Kasumi-1 (cell line): ENCODE measurements around the gene NPAS3.

Source experiments
- DNase-seq, 2 experiments: peaks; one replicate each; lab custom pipeline; 2025; lab: John Stamatoyannopoulos, UW

NPAS3 gene

DNA sequence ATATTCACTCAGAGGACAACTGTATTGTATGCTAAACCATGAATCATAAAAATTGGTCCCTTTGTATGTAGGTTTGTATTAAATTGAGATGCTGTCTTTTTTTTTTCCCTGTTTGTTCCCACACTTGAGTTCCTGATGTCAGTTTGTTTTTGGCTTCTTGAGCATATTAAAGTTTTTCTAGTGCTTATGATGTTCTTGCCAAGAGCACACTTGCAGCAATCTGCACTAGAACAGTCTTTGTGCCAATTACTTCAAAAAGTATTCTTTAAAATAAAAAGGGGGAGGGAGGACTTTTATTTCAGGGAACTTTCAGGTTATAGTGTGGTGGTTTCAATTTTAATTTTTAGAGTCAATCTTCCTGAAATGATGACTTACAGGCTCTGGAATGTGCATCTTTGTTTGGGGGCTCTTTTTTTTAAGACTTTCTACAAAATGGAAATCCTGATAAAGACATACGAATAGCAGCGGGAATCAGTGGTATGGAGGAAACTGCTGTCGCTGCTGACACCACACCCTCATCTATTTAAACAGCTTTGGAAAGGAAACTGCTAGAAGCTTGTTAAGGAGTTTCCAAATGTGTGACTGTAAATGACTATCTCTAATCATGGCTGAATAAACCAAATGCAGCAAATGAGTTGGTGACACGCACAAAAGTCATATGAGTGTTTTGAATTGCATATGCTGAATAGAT is 823.6 kb downstream of the NPAS3 start:
- no peak for DNase-seq

DNA sequence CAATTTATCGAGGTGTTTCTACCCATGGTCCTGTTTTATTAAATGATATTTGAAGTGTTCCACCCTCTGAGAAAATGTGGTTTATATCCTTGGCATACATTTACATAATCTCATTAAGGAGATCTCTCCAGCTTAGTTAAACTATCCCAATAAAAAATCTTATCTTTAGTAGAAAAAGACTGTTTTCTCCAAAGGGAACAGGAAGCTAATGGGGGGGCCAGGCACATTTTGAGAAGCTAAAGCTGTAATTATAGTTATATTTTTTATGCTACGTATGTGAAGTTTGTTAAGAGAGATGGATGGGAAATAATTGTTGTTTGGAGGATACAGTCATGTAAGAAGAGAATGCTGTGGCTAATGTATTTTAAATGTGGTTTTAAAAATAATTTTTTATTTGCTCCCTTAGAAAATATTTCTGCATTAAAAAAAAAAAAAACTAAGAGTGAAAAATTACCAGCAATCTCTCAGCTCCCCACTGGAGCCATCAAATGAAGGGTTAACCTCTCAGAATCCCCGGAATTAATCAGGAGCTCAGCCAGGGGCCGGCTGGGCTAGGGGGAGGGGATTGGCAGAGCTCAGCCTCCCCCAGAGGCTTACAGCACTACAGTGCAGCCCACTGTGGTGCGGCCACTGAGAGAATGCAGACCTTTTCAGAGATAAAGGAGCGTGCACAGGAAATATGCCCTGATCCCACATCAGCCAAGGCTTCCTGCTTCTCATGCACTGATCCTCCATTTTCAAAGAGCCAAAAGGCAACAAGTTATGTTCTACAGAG is 826.4 kb downstream of the NPAS3 start:
- DNase-seq = no peak

DNA sequence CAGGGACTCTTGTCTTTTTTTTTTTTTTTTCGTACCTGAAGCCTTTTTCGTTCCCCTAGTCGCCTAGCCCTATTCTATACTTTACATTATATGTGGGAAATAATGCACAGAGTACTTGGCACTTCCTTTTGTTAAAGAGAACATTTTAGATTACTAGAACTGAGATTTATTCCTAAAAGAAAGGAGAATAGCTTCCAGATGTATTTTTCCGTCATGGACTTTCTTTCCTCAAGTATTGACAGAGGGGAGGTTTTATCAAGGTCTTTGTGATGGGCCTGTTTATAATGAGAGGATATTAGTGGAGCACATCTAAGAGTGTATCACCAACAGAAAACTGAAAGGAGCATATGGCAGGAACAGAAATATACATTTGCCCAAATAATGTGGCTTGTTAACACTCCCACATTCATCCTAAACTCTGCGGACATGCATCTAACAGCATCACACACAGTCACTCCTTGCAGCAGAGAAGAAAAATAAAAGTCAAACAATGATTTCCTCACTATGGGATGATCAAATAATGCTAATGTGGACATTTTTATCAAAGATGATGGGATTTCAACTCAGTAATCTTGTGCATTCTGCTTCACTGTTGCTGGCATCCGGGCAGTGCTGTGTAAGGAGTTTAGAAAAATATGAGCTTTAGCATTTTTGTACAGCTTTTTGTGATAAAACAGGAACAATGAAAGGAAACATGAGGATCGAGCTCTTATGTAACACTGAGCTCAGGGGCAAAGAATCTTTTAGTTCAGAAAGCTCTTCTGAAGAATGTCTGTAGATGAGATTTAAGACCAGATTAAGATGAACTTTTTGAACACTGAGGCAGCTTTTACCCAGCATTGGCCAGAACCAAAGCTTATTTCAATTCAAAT is 829.1 kb downstream of the NPAS3 start:
- DNase-seq = no peak

DNA sequence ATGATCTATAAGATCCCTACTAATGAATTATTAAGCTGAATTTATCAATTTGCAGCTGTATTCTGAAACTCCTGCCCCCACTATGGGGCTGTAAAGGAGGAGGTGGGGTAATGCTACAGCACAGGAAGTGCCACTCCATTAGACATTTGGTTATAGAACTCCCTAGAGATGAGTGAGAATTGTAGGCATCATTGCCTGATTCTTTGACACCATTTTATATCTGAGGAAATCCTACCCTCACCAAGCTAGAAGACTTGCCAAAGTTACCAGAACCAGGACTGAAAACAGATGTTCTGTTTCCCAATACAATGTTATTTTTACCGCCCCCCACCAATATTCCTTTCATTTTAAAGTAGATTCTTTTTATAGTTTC is 829.8 kb downstream of the NPAS3 start:
- DNase-seq = no peak

DNA sequence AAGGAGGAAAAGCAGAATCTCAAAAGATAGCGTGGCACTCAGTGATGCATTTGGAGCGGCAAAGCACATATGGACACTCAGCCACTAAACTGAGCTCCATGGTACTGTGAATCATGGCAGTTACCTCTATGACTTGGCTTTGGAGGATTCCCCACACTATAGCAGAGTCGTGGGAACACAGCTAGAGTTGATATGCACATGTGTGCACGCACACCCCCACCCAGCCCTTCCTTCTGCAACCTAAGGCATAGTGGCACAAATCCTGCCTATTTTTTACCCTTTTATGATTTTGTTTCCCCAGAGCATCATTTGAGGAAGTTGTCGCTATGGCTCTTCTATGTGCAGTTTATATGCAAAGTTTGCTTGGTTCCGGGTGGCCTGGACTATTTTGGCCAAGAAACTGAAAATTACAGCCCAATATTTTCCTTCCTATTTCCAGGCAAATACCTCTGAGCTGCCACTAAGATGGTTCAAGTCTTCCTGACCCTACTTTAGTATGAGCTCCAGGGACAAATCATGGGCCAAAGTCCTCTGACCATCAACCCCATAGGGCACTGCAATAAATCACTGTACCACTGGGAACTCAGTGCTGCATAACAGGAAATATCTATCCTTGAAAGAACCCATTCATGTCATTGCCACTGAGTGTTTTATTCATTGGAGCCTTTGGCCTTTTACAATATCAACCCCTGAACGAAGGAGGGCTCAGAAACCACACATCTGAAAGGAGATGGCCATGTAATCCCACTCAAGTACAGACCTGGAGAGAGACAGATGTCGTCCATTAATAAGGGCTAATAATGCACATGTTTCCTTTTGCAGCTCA is 834.7 kb downstream of the NPAS3 start:
- DNase-seq = no peak

DNA sequence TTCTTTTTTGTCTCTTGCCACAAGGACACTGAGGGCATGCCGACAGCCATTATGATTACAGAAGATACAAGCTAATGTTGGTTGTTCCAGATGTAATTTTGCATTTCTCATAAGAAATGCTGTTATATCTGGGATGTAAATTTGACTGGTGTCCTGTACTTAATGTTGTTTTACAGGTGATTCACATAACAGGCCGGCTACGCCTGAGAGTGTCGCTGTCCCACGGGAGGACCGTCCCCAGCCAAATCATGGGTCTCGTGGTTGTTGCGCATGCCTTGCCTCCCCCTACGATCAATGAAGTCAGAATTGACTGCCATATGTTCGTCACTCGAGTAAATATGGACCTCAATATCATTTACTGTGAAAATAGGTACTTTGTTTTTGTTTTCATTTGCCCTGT is 835.5 kb downstream of the NPAS3 start:
- DNase-seq = no peak

DNA sequence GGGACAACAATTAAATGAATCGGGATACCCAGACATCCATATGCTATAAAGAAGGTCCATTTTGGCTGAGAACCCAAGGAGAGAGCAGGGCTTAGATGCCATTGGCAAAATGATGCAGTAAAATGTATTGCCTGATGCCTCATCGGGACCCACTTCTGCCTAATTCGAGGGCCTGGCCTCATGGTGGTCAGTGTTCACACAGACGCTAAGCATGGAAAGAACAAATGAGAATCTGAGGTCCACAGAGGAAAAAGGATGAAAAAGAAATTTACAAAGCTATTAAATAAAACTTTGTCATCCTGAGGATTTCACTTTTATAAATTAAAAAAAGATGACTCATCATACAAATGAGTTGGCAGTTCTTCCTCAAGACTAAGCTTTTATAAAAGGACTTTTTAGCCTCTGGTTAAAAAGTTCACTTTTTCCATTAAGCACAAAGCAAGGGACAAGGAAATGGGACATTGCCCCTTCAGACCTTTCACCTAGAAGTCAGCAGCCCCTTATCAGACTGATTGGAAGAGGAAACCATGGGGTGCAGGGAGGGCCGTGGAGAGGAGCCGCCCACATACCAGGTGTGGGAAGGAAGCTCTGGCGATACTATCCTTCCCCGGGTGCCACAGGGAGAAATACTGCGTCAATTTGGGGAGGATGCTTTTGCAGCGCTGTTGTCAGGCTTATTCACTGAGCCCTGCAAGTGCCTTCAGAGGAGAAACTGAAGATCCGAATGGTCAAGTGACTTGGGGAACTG is 836.2 kb downstream of the NPAS3 start:
- no peak for DNase-seq

DNA sequence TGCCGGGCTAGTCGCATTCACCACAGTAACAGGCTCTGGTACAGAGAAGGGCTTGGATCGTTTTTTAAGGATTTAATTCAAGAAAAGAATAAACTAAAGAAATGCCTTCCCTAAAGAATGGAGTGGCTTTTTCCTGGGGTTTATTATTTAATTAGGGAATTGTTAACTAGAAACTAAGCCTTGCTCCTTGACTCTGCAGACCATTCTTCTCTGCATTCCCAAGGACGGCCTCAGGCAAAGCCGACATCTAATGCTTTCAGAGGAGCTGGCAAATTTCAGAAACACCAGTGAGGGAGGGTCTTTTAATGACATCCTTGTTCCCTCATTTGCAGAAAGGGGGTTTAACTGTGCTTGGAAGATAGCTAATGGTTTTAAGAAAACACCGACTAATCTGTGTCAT is 838.2 kb downstream of the NPAS3 start:
- DNase-seq = no peak

DNA sequence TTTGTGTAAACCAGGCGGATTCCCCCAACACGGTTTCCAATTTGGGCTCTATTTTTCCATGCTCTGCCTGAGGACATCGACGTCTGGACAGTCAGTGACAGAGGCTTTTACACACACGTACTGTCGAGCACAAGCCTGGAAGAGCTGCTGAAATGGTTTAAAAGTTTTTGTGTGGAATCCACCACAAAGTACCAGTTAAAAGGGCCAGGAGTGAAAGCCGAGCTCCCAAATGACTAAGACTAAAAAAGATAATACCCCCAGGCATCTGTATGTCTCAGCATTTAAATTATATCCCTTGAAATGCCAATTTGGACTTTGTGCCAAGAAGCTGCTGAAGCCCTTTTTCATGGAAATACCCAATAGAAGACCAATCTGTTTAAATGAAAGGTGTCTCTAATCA is 839.0 kb downstream of the NPAS3 start:
- no peak for DNase-seq

DNA sequence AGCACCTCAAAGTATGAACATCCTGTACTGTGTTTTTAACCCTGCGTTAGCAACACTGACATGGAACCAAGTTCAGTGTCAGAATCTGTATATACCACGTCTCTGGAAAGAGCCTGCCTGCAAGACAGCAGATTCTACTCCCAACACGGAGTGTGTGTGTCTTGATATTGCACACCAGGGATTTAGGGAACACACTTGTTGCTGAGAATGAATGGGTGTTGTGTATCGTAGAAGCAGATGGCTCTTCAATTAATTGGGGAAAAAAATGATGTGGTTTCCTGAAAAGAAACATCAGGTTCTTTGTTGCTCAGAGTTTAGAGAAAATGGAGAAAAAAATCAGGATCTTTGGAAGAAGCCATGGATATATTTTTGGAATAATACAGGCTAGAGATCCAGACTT is 841.4 kb downstream of the NPAS3 start:
- DNase-seq = no peak

DNA sequence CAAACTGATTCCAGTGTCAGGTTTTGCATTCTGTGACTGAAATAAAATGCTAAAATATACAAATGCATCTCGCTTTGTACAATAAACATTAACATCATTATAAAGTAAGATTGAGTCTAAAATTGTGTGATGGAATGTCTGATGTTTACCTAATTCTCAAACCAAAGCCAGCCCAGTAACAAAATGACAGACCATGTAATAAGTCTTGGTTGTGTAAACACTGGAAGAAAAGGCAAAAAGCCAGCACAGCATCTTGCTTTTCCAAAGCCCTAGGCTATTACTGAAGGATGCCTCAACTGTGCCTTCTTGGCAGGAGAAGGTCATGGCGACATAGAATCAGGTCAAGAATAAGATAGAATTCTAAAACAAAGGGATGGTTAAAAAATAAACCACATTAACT is 842.6 kb downstream of the NPAS3 start:
- no peak for DNase-seq

DNA sequence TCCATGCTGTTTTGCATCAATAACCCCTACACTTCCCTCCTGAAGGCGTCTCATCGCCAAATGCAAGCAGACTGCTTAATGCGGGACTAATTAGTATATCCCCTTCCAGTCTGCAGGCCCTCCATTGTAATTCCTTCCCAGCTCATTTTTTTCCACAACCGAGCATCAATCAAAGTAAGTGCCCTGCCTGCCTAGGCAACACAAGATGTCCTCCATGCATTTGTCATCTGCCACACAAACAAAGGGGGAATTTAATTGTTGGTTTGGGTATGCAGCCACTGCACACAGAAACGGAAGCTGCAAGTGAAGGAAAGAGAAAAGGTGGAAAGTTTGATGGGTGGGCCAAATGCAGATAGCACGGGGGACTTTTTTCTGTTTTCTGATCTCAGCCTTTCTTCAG is 844.2 kb downstream of the NPAS3 start:
- no peak for DNase-seq

DNA sequence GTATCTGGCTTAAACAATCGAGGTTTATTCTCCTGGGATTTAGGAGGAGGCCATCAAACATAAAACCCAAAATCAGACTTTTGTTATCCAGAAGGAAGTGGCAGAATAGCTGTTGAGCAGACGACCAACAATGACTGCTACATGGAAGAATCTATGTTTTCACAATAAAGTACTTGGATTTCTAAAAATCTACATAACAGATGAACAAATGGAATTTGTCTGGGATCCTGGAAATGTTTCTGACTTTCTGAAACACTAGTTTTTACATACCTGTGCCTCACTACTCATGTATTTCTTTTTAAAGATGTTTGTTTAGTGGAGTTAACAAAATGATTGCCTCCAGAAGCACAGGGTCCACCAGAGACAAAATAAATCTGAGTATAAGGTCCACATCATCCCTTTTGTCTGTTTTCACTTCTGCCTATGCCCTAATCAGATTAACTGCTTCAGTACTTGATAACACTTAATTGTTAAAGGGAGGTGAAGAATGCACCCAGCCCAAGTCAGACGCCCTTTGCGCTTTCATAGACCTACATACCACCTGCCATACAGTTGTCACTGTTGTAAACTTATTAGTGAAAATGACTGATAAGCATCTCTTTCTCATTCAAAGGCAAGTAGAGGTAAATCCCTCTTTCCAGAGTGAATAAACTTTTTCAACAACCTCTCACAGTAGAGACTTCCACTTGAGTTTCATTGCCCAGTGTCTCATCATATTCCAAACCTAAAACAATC is 847.6 kb downstream of the NPAS3 start:
- DNase-seq = no peak

DNA sequence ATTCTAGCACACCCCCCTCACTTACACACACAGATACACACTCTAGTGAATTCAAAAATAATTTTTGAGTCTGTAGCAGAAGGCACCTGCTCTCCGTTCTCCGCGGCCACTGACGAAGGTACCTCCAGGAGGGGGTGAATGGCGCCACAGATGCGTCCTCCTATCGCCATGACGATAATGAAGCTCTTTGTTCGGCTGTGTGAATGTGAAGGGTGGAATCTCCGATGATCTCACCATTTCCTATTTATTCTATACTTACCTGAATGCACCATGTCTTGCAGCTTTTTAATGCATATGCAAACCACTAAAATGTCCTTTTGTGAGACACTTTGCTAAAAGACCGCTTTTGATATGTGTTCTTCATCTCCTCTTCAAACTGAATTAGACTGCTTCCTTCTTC is 849.5 kb downstream of the NPAS3 start:
- no peak for DNase-seq

DNA sequence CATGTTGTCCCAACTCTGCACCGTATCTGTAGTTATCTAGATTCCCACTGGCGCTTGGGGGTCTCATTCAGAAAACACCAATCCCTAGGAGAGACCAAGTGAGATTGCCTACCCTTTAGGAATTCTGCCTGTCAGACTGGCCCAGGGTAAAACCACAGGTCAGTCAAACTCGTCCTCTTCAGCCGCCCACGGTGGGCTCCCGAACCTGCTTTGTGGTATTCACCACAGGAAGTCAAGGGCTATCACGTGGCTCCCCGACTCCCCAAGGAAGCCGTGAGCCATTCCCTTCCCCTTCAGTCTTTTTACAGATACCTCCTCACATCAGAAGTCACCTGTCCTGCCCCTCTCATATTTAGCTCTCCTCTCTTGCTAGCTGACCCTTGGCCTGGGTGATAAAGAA is 852.3 kb downstream of the NPAS3 start:
- no peak for DNase-seq

DNA sequence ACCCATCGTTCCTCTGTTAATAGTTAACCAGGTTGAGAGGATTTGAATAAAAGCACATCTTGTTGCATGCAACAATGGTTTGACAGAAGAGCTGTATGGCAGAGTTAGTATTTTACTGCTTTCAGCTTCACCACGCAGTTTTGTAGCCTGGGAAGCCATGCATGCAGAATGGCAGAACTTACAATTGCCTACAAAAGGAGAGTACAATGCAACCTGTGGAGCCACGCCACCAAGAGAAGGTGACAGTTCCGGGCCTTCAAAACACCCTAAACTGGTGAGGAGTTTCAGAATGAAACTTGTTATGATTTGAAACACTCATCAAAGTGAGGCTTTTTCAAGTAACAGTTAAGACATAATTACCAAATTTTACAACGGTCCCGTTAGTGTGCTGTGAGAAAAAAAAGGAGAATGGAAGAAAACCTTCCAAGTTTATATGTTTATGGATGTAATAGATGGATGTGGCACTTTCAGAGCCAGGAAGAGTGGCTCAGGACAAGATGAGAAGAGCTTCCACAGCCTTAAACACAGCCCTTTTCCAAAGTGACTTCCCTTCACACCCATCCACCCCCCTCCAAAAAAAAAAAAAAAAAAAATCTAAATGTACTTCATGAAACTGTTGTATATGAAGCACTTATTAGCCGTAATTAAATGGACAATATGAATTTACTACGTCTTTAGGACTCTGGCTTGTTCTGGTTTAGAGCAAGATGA is 853.5 kb downstream of the NPAS3 start:
- DNase-seq = no peak

DNA sequence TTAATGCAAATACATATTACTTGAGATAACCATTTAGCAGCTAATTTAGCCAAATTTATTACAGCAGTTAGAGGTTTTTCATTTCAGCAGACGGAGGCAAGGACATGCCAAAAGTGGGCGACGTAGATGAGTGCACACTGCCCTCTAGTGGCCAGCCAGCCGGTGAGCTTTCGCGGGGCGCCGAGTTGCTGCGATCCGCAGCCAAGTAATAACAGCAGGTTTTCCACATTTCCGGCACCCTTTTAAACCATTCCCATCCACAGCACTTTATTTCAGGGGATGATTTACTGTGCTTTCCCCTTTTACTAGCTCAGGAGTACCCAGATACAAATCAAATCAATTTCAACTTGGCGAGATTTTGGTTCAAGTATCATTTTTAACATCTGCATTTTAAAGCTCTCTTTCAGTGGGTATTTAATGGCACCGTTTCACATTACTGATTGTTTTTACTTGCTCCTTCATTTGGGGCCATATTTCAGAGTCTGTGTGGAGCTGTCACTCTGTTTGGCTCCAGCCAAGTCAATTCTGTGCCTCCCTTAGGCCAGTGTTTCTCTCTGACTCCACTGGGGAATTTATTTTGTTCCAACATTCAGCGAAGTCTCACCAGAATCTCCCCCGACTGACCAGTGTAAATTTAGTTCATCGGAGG is 854.2 kb downstream of the NPAS3 start:
- peak; percentile 71 to 77 for DNase-seq

DNA sequence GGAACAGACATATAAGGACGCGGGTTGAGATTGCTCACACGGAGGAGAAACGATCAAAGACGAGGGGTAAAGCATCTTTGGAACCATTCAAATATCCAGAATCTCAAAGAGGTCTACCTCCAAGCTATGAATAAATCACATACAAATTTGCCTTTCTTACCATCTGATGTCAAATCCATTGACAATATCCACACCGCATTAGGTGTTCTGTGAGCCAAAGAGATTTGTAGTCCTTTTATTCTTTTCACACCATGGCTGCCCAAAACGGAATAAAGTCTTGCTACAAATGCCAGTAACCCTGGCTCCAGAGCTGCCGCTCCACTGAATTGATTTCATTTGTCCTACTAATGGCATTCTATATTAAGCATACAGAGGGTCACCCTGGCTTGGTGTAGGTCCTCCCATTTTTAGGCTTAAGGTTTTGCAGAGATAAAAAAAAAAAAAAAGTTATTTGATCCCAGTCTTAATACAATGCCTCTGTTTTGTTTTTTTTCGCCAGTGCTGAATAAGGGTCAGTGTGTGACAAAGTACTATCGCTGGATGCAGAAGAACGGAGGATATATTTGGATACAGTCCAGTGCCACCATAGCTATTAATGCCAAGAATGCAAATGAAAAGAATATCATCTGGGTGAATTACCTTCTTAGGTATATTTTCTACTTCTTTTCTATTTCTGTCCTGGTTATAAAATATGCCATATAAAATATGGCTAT is 854.9 kb downstream of the NPAS3 start:
- no peak for DNase-seq
